Immature natural killer cell (primary cell): Measurements from ENCODE around the gene USP34. TPM values are rescaled to one million over a fixed set of nuclear protein-coding genes. Genes with fewer than 3 reads are reported as not detected.
"Not testable (repeated sequence)": the region's sequence is repeated elsewhere in the genome, so short reads cannot be mapped to it uniquely, and the experiment has no call there.

ENCODE experiments used
- DNase-seq, 3 donors: peaks; one replicate each; pipeline ENCODE4 v3.0.0; 2022; ENCODE audit warnings: mixed read lengths in 1 of 3
- H3K27ac Mint-ChIP-seq, 6 donors: one replicate each; pipeline ENCODE4 v1.8.0; 2020; ENCODE audit warnings: mixed read lengths in 6 of 6, mild to moderate bottlenecking in 5 of 6, inconsistent platforms in 4 of 6, moderate library complexity in 3 of 6
- H3K27me3 Mint-ChIP-seq, 3 donors: one replicate each; pipeline ENCODE4 v1.8.0; 2020 to 2021; ENCODE audit warnings: low read depth in 3 of 3, mild to moderate bottlenecking in 3 of 3, mixed read lengths in 3 of 3, moderate library complexity in 3 of 3, inconsistent platforms in 1 of 3
- H3K36me3 Mint-ChIP-seq, 3 donors: one replicate each; pipeline ENCODE4 v1.8.0; 2020; ENCODE audit warnings: mixed read lengths in 3 of 3, inconsistent platforms in 2 of 3, mild to moderate bottlenecking in 2 of 3
- H3K4me1 Mint-ChIP-seq, 2 donors: one replicate each; pipeline ENCODE4 v1.8.0; 2020; ENCODE audit warnings: inconsistent platforms in 2 of 2, mild to moderate bottlenecking in 2 of 2, mixed read lengths in 2 of 2, moderate library complexity in 1 of 2
- H3K4me3 Mint-ChIP-seq, 5 donors: one replicate each; pipeline ENCODE4 v1.8.0; 2020; ENCODE audit warnings: mild to moderate bottlenecking in 5 of 5, mixed read lengths in 5 of 5, inconsistent platforms in 3 of 5, moderate library complexity in 3 of 5
- H3K9me3 Mint-ChIP-seq, 6 donors: one replicate each; pipeline ENCODE4 v1.8.0; 2020; ENCODE audit warnings: mild to moderate bottlenecking in 6 of 6, mixed read lengths in 6 of 6, inconsistent platforms in 4 of 6, moderate library complexity in 3 of 6
- polyA plus RNA-seq, 3 donors: library from polyadenylated mRNA; unstranded; fragments of 300-500 nt; fragmentation: Illumina TruSeq; gene quantifications; one replicate each; pipeline ENCODE4 v1.2.3, GENCODE V29; 2021

Gene USP34
- polyA plus RNA-seq, 3 donors from 2014 or later, result 9.0 to 37.3 (median 16.3) TPM

GRCh38 chr2:61476929-61477589 is 6.2 kb upstream of the USP34 start:
- not testable (repeated sequence) for DNase-seq, H3K9me3 Mint-ChIP-seq, H3K27me3 Mint-ChIP-seq, H3K4me3 Mint-ChIP-seq
- H3K4me1 Mint-ChIP-seq, result peaks cover 5 to 11% of the 10 kb centered on the region in 2 donors
- H3K27ac Mint-ChIP-seq, result peak overlapping the region in 4 of 6 donors; percentile 7 to 48 (median 20)
- peaks cover 0 to 16% (median 5%) of the 10 kb centered on the region in 3 donors for H3K36me3 Mint-ChIP-seq

- H3K4me1 Mint-ChIP-seq, result peaks cover 32 to 39% of the 10 kb centered on the region in 2 donors
- no peak for DNase-seq
- peak overlapping the region; percentile 85 to 97 (median 94) for H3K4me3 Mint-ChIP-seq
- peaks cover 7 to 15% (median 12%) of the 10 kb centered on the region in 3 donors for H3K27me3 Mint-ChIP-seq
- no peaks in the 10 kb centered on the region for H3K9me3 Mint-ChIP-seq
- H3K36me3 Mint-ChIP-seq, result peaks cover 0 to 3% (median 0%) of the 10 kb centered on the region in 3 donors
- H3K27ac Mint-ChIP-seq, result peak overlapping the region; percentile 96 to 99 (median 98)
These were observed 1.3 kb upstream of the USP34 start for GRCh38 chr2:61471905-61472805.

GRCh38 chr2:61470122-61470951 is 550 bp downstream of the USP34 start:
- peak overlapping the region; percentile 95 to 96 (median 96) for H3K4me3 Mint-ChIP-seq
- H3K27ac Mint-ChIP-seq, result peak overlapping the region; percentile 94 to 98 (median 97)
- peaks cover 41 to 48% of the 10 kb centered on the region in 2 donors for H3K4me1 Mint-ChIP-seq
- peak; percentile 72 to 82 (median 76) for DNase-seq
- H3K9me3 Mint-ChIP-seq, result no peaks in the 10 kb centered on the region
- H3K27me3 Mint-ChIP-seq, result peaks cover 4 to 15% (median 12%) of the 10 kb centered on the region in 3 donors
- peaks cover 0 to 3% (median 0%) of the 10 kb centered on the region in 3 donors for H3K36me3 Mint-ChIP-seq

GRCh38 chr2:61469424-61470121 is 1.3 kb downstream of the USP34 start:
- Mint-ChIP-seq H3K27me3 (peaks cover 4 to 15% (median 13%) of the 10 kb centered on the region in 3 donors), H3K4me3 (peak overlapping the region; percentile 95 to 96 (median 96)), H3K36me3 (peaks cover 0 to 3% (median 0%) of the 10 kb centered on the region in 3 donors), H3K27ac (peak overlapping the region; percentile 94 to 98 (median 97)), H3K9me3 (no peaks in the 10 kb centered on the region), H3K4me1 (peaks cover 46 to 55% of the 10 kb centered on the region in 2 donors)
- no peak for DNase-seq

- peaks cover 4 to 15% (median 15%) of the 10 kb centered on the region in 3 donors for H3K27me3 Mint-ChIP-seq
- DNase-seq, H3K9me3 Mint-ChIP-seq, H3K36me3 Mint-ChIP-seq: not testable (repeated sequence)
- H3K4me3 Mint-ChIP-seq, result peak overlapping the region in 2 of 5 donors; percentile 96
- peaks cover 57 to 69% of the 10 kb centered on the region in 2 donors for H3K4me1 Mint-ChIP-seq
- peak overlapping the region; percentile 94 to 98 (median 97) for H3K27ac Mint-ChIP-seq
These were observed 2.7 kb downstream of the USP34 start for GRCh38 chr2:61468231-61468630.

GRCh38 chr2:61465045-61465444 is 5.8 kb downstream of the USP34 start:
- peaks cover 64 to 82% of the 10 kb centered on the region in 2 donors for H3K4me1 Mint-ChIP-seq
- peak overlapping the region in 1 of 5 donors; percentile 4 for H3K4me3 Mint-ChIP-seq
- peaks cover 0 to 3% (median 3%) of the 10 kb centered on the region in 3 donors for H3K36me3 Mint-ChIP-seq
- H3K9me3 Mint-ChIP-seq, result no peaks in the 10 kb centered on the region
- no peak for DNase-seq
- peaks cover 3 to 5% (median 3%) of the 10 kb centered on the region in 3 donors for H3K27me3 Mint-ChIP-seq
- H3K27ac Mint-ChIP-seq, result peak overlapping the region in 4 of 6 donors; percentile 18 to 80 (median 47)

- Mint-ChIP-seq H3K36me3 (peaks cover 0 to 4% (median 0%) of the 10 kb centered on the region in 3 donors), H3K27me3 (peaks cover 0 to 3% (median 0%) of the 10 kb centered on the region in 3 donors), H3K4me1 (peaks cover 61 to 80% of the 10 kb centered on the region in 2 donors), H3K27ac (peak overlapping the region; percentile 70 to 85 (median 78)), H3K9me3 (no peaks in the 10 kb centered on the region), H3K4me3 (peak overlapping the region in 4 of 5 donors; percentile 16 to 56 (median 50))
- no peak for DNase-seq
These were observed 7.0 kb downstream of the USP34 start for GRCh38 chr2:61463769-61464475.

GRCh38 chr2:61461404-61461803 is 9.5 kb downstream of the USP34 start:
- no peak overlapping the region for H3K4me3 Mint-ChIP-seq
- H3K4me1 Mint-ChIP-seq, result peaks cover 68 to 82% of the 10 kb centered on the region in 2 donors
- peaks cover 0 to 4% (median 0%) of the 10 kb centered on the region in 3 donors for H3K36me3 Mint-ChIP-seq
- no peak for DNase-seq
- H3K9me3 Mint-ChIP-seq, result no peaks in the 10 kb centered on the region
- H3K27me3 Mint-ChIP-seq, result peaks cover 0 to 3% (median 0%) of the 10 kb centered on the region in 3 donors
- peak overlapping the region in 2 of 6 donors; percentile 56 to 67 for H3K27ac Mint-ChIP-seq

- no peak for DNase-seq
- H3K4me3 Mint-ChIP-seq, result no peak overlapping the region
- H3K4me1 Mint-ChIP-seq, result peaks cover 75 to 89% of the 10 kb centered on the region in 2 donors
- H3K9me3 Mint-ChIP-seq, result no peaks in the 10 kb centered on the region
- peaks cover 0 to 4% (median 0%) of the 10 kb centered on the region in 3 donors for H3K36me3 Mint-ChIP-seq
- H3K27ac Mint-ChIP-seq, result peak overlapping the region in 2 of 6 donors; percentile 20 to 40
- peaks cover 0 to 3% (median 0%) of the 10 kb centered on the region in 3 donors for H3K27me3 Mint-ChIP-seq
These were observed 10.7 kb downstream of the USP34 start for GRCh38 chr2:61460163-61460562.

GRCh38 chr2:61456746-61457420 is 14.0 kb downstream of the USP34 start:
- peak overlapping the region in 2 of 5 donors; percentile 4 to 16 for H3K4me3 Mint-ChIP-seq

GRCh38 chr2:61456070-61456745 is 14.7 kb downstream of the USP34 start:
- no peak for DNase-seq
- H3K9me3 Mint-ChIP-seq, result no peaks in the 10 kb centered on the region
- H3K4me1 Mint-ChIP-seq, result peaks cover 71 to 81% of the 10 kb centered on the region in 2 donors
- peak overlapping the region in 3 of 5 donors; percentile 8 to 24 (median 16) for H3K4me3 Mint-ChIP-seq
- peaks cover 0 to 4% (median 0%) of the 10 kb centered on the region in 3 donors for H3K36me3 Mint-ChIP-seq
- peak overlapping the region in 4 of 6 donors; percentile 22 to 50 (median 34) for H3K27ac Mint-ChIP-seq
- peaks cover 0 to 3% (median 0%) of the 10 kb centered on the region in 3 donors for H3K27me3 Mint-ChIP-seq

More at GRCh38 chr2:61456746-61457420, 14.0 kb downstream of the USP34 start:
- Mint-ChIP-seq H3K27me3 (peaks cover 0 to 3% (median 0%) of the 10 kb centered on the region in 3 donors), H3K27ac (peak overlapping the region in 4 of 6 donors; percentile 26 to 45 (median 34)), H3K4me1 (peaks cover 70 to 82% of the 10 kb centered on the region in 2 donors), H3K9me3 (no peaks in the 10 kb centered on the region), H3K36me3 (peaks cover 0 to 4% (median 0%) of the 10 kb centered on the region in 3 donors)
- no peak for DNase-seq
